ENCODE measurements around the gene SLC7A1. TPM values are rescaled to one million over a fixed set of nuclear protein-coding genes. Genes with fewer than 3 reads are reported as not detected.

The SLC7A1 gene
- total and polyA plus RNA-seq, 2 of the 4 experiments (the other 2 are of a cell fraction): 9.7 to 22.3 TPM

DNA sequence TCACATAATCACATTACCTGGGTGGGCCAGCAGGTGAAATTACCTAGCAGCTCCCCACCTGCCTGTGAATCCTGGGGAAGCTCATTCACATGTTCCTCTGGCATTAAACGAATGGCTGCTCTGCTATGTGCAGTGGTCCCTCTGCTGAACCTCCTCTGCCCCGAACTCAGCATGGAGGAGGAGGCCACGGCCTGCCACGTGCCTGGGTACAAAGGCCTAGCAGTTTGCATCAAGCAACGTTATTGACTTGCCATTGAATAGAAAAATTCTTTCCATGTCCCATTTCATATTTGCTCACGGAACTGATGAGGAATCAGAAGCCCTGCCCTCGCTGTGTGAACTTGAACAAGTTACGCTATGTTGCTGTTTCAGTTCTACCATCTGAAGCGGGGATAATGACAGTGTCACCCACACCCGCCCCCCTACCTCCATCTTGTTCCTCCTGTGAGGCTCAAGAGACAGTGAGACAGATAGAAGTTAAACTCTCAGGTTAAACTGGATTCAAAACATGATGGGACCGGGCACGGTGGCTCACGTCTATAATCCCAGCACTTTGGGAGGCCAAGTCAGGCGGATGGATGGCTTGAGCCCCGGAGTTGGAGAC lies 25.3 kb downstream of the SLC7A1 start:
- H3K27me3 ChIP-seq (ENCODE audit: control insufficient read depth, insufficient read depth, low read length): no peaks in the 10 kb centered on the region
- TF ChIP-seq MAZ (IDR thresholded peaks at IDR 0.05; ENCODE audit: borderline replicate concordance, low read depth, low read length) (no peak), RCOR1 (IDR thresholded peaks at IDR 0.05; ENCODE audit: insufficient replicate concordance, low read length) (no peak), RAD21 (IDR thresholded peaks at IDR 0.05; ENCODE audit: low read length) (no peak), POLR2A (IDR thresholded peaks at IDR 0.05; ENCODE audit: low read depth, low read length) (no peak), CHD1 (IDR thresholded peaks at IDR 0.05; ENCODE audit: low read depth, low read length) (no peak), CEBPB (IDR thresholded peaks at IDR 0.05; ENCODE audit: low read depth, low read length) (no peak), NFE2L2 (IDR thresholded peaks at IDR 0.05; ENCODE audit: low read depth, low read length) (no peak), MXI1 (IDR thresholded peaks at IDR 0.05; ENCODE audit: borderline replicate concordance, low read depth, low read length) (no peak), RFX5 (IDR thresholded peaks at IDR 0.05; ENCODE audit: low read depth, low read length) (no peak), SMC3 (IDR thresholded peaks at IDR 0.05; ENCODE audit: low read depth, low read length) (no peak), MAFK (IDR thresholded peaks at IDR 0.05; ENCODE audit: low read depth, low read length) (no peak), FOS (IDR thresholded peaks at IDR 0.05; ENCODE audit: low read depth, low read length) (no peak), BHLHE40 (IDR thresholded peaks at IDR 0.05; ENCODE audit: low read depth, low read length) (no peak)
- TF ChIP-seq, protein P1, sequence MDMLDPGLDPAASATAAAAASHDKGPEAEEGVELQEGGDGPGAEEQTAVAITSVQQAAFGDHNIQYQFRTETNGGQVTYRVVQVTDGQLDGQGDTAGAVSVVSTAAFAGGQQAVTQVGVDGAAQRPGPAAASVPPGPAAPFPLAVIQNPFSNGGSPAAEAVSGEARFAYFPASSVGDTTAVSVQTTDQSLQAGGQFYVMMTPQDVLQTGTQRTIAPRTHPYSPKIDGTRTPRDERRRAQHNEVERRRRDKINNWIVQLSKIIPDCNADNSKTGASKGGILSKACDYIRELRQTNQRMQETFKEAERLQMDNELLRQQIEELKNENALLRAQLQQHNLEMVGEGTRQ (IDR thresholded peaks at IDR 0.05; ENCODE audit: low read depth, low read length): no peak
- TF ChIP-seq, protein P2, sequence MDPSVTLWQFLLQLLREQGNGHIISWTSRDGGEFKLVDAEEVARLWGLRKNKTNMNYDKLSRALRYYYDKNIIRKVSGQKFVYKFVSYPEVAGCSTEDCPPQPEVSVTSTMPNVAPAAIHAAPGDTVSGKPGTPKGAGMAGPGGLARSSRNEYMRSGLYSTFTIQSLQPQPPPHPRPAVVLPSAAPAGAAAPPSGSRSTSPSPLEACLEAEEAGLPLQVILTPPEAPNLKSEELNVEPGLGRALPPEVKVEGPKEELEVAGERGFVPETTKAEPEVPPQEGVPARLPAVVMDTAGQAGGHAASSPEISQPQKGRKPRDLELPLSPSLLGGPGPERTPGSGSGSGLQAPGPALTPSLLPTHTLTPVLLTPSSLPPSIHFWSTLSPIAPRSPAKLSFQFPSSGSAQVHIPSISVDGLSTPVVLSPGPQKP (IDR thresholded peaks at IDR 0.05; ENCODE audit: borderline replicate concordance, low read depth, low read length): no peak
- TF ChIP-seq, protein P3, sequence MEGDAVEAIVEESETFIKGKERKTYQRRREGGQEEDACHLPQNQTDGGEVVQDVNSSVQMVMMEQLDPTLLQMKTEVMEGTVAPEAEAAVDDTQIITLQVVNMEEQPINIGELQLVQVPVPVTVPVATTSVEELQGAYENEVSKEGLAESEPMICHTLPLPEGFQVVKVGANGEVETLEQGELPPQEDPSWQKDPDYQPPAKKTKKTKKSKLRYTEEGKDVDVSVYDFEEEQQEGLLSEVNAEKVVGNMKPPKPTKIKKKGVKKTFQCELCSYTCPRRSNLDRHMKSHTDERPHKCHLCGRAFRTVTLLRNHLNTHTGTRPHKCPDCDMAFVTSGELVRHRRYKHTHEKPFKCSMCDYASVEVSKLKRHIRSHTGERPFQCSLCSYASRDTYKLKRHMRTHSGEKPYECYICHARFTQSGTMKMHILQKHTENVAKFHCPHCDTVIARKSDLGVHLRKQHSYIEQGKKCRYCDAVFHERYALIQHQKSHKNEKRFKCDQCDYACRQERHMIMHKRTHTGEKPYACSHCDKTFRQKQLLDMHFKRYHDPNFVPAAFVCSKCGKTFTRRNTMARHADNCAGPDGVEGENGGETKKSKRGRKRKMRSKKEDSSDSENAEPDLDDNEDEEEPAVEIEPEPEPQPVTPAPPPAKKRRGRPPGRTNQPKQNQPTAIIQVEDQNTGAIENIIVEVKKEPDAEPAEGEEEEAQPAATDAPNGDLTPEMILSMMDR (conservative IDR thresholded peaks at IDR 0.05; ENCODE audit: low read depth, low read length): no peak
- no TSS peak for BruUV-seq (replicated peaks)
- H4K8ac ChIP-seq (ENCODE audit: low read depth in 2 of 2, low read length in 2 of 2): no peak overlapping the region
- no peak overlapping the region for H2BK120ac ChIP-seq (ENCODE audit: low read depth, low read length)
- intact Hi-C loops (cut with micrococcal nuclease): no loop called here
- H2BK5ac ChIP-seq (ENCODE audit: low read depth, low read length, poor library complexity, severe bottlenecking): no peak overlapping the region
- 94% methylated on average over 6 of the region's 15 CpGs; no CpG with 5 or more reads in 1 of the 2 experiments for WGBS, 2 experiments (ENCODE audit: extremely low coverage in 2 of 2, insufficient read length in 1 of 2)
- H2AFZ ChIP-seq (replicated peaks; ENCODE audit: low read length, poor library complexity): no peak overlapping the region
- no peak overlapping the region for H3K27ac ChIP-seq (ENCODE audit: insufficient read depth, low read length)
- no peak overlapping the region for H3K4ac ChIP-seq (ENCODE audit: low read depth, low read length)
- no peak overlapping the region for H4K91ac ChIP-seq (ENCODE audit: insufficient read depth, low read depth, low read length)
- no peak overlapping the region for H2AK5ac ChIP-seq (ENCODE audit: low read depth, low read length)
- no peak overlapping the region for H3K4me3 ChIP-seq (ENCODE audit: insufficient read depth, low read depth, low read length)
- H3K23ac ChIP-seq (ENCODE audit: low read depth, low read length): no peak overlapping the region
- H3K18ac ChIP-seq (ENCODE audit: low read depth, low read length): no peak overlapping the region
- H2BK15ac ChIP-seq (ENCODE audit: low read depth, low read length): no peak overlapping the region
- ATAC-seq (ENCODE audit: low read depth): no peak
- in situ Hi-C loops (cut with MboI; ENCODE audit: low sequenced_read_pairs): no loop called here
- DNase-seq: no peak
- H3K9ac ChIP-seq (ENCODE audit: low read depth, low read length): no peak overlapping the region
- no peaks in the 10 kb centered on the region; the same call in 1 of the 2 replicates for H3K36me3 ChIP-seq (ENCODE audit: control insufficient read depth, insufficient read depth, low read length)
- dilution Hi-C loops (cut with HindIII; ENCODE audit: low sequenced_read_pairs, unreplicated experiment): no loop called here
- peaks cover 31% of the 10 kb centered on the region for H3K9me1 ChIP-seq (ENCODE audit: insufficient read depth, low read length)
- POLR2A ChIA-PET (ENCODE audit: unreplicated experiment): no interaction called here
- CTCF ChIA-PET: no interaction called here
- no peaks in the 10 kb centered on the region for H3K9me3 ChIP-seq (ENCODE audit: control insufficient read depth, insufficient read depth, low read length)
- no peak overlapping the region for H3K14ac ChIP-seq (replicated peaks; ENCODE audit: low read depth, low read length)
- peaks cover 17 to 93% of the 10 kb centered on the region in 2 experiments for H3K79me1 ChIP-seq (ENCODE audit: low read depth in 1 of 2, low read length in 2 of 2)
- H3K56ac ChIP-seq (ENCODE audit: extremely low read depth, insufficient read depth, low read length): no peak overlapping the region
- peaks cover 92% of the 10 kb centered on the region for H4K20me1 ChIP-seq (ENCODE audit: insufficient read depth, low read length)
- no peak overlapping the region for H4K5ac ChIP-seq (ENCODE audit: low read depth, low read length)
- no peak overlapping the region for H2AK9ac ChIP-seq (replicated peaks; ENCODE audit: low read depth, low read length, poor library complexity)
- H3K4me2 ChIP-seq (ENCODE audit: low read depth, low read length): no peak overlapping the region
- no peak overlapping the region for H2BK20ac ChIP-seq (ENCODE audit: low read depth, low read length)
- H3K4me1 ChIP-seq (ENCODE audit: control insufficient read depth, insufficient read depth, low read length): peaks cover 8% of the 10 kb centered on the region
